ENCODE measurements around the gene PFKFB1.

DNA sequence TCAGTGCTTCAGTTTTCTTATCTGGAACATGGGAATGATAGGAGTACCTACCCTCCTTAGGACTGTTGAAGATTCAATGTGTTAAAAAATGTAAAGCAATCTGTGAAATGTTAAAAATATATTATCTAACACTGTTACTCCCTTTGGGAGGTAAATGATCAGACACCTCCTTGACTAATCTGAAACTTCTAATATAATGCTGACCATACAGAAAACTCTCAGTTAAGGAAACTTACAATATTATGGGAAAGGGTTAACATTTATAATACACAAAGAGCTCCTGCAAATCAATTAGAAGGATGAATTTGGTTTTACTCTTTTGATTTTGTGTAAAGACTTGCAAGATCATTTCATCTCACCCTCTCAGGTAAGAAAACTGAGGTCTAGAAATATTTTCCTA, 1.6 kb upstream of the PFKFB1 start:
- TF ChIP-seq, protein P1, sequence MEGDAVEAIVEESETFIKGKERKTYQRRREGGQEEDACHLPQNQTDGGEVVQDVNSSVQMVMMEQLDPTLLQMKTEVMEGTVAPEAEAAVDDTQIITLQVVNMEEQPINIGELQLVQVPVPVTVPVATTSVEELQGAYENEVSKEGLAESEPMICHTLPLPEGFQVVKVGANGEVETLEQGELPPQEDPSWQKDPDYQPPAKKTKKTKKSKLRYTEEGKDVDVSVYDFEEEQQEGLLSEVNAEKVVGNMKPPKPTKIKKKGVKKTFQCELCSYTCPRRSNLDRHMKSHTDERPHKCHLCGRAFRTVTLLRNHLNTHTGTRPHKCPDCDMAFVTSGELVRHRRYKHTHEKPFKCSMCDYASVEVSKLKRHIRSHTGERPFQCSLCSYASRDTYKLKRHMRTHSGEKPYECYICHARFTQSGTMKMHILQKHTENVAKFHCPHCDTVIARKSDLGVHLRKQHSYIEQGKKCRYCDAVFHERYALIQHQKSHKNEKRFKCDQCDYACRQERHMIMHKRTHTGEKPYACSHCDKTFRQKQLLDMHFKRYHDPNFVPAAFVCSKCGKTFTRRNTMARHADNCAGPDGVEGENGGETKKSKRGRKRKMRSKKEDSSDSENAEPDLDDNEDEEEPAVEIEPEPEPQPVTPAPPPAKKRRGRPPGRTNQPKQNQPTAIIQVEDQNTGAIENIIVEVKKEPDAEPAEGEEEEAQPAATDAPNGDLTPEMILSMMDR (conservative IDR thresholded peaks at IDR 0.05 in 1 of 2, IDR thresholded peaks at IDR 0.05 in 1 of 2; ENCODE audit: extremely low read depth in 1 of 2, insufficient read depth in 1 of 2, low read depth in 1 of 2, low read length in 2 of 2), result no peak
- TF ChIP-seq EZH2 (IDR thresholded peaks at IDR 0.05; ENCODE audit: borderline replicate concordance, low read length), result no peak
